Progenitor cell of endocrine pancreas (in vitro differentiated cells): ENCODE data around the gene GULP1. TPM values are rescaled to one million over a fixed set of nuclear protein-coding genes. Genes with fewer than 3 reads are reported as not detected.

Experiments used
- DNase-seq: peaks from one replicate; pipeline ENCODE4 v3.0.0; 2021; ENCODE audit warnings: low spot score; ENCODE audit not compliant: unreplicated experiment
- H3K27ac Mint-ChIP-seq: 2 replicates; pipeline ENCODE4 v1.8.0; 2021; ENCODE audit warnings: mild to moderate bottlenecking, moderate library complexity, mixed read lengths
- H3K27me3 Mint-ChIP-seq: 2 replicates; pipeline ENCODE4 v1.8.0; 2021; ENCODE audit warnings: mixed read lengths
- H3K36me3 Mint-ChIP-seq: 2 replicates; pipeline ENCODE4 v1.8.0; 2022; ENCODE audit warnings: mixed read lengths; ENCODE audit not compliant: insufficient read depth
- H3K4me1 Mint-ChIP-seq: 2 replicates; pipeline ENCODE4 v1.8.0; 2021; ENCODE audit warnings: low read depth, mixed read lengths
- H3K4me3 Mint-ChIP-seq: 2 replicates; pipeline ENCODE4 v1.8.0; 2021; ENCODE audit warnings: low read depth, mild to moderate bottlenecking, moderate library complexity, mixed read lengths
- H3K9me3 Mint-ChIP-seq: 2 replicates; pipeline ENCODE4 v1.8.0; 2021; ENCODE audit warnings: low read depth, mixed read lengths
- CTCF ChIP-seq: fragments of 200-600 bp; sonication (generic); IDR thresholded peaks from one replicate; pipeline ENCODE4 v1.5.0; 2021; ENCODE audit warnings: antibody characterized with exemption, mild to moderate bottlenecking; ENCODE audit not compliant: unreplicated experiment
- total RNA-seq: library from RNA; stranded (reverse); gene quantifications from 2 replicates; pipeline ENCODE4 v1.2.1, GENCODE V29; 2021

GULP1 gene
- total RNA-seq, 1 donor from 2014 or later = 39.4 TPM

GRCh38 chr2:188598551-188598950 is 306.9 kb downstream of the GULP1 start:
- TF ChIP-seq CTCF = no peak
- no peaks in the 10 kb centered on the region for H3K27me3 Mint-ChIP-seq
- H3K36me3 Mint-ChIP-seq = peaks cover 3% of the 10 kb centered on the region
- no peak overlapping the region for H3K4me3 Mint-ChIP-seq
- H3K27ac Mint-ChIP-seq = no peak overlapping the region
- DNase-seq = no peak
- H3K4me1 Mint-ChIP-seq = peaks cover 5% of the 10 kb centered on the region
- H3K9me3 Mint-ChIP-seq = no peaks in the 10 kb centered on the region

- peaks cover 5% of the 10 kb centered on the region for H3K4me1 Mint-ChIP-seq
- H3K27me3 Mint-ChIP-seq = no peaks in the 10 kb centered on the region
- DNase-seq = no peak
- no peak overlapping the region for H3K27ac Mint-ChIP-seq
- no peak overlapping the region for H3K4me3 Mint-ChIP-seq
- H3K36me3 Mint-ChIP-seq = peaks cover 2% of the 10 kb centered on the region
- TF ChIP-seq CTCF = no peak
- no peaks in the 10 kb centered on the region for H3K9me3 Mint-ChIP-seq
These were observed 307.5 kb downstream of the GULP1 start for GRCh38 chr2:188599140-188599539.

- DNase-seq = no peak
- H3K27ac Mint-ChIP-seq = no peak overlapping the region
- H3K4me1 Mint-ChIP-seq = peaks cover 5% of the 10 kb centered on the region
These were observed 309.0 kb downstream of the GULP1 start for GRCh38 chr2:188600536-188601210.

GRCh38 chr2:188601391-188601790 is 309.7 kb downstream of the GULP1 start:
- H3K4me1 Mint-ChIP-seq = peaks cover 5% of the 10 kb centered on the region
- no peaks in the 10 kb centered on the region for H3K9me3 Mint-ChIP-seq
- peak overlapping the region; percentile 27 for H3K27ac Mint-ChIP-seq
- DNase-seq = no peak
- H3K36me3 Mint-ChIP-seq = peaks cover 4% of the 10 kb centered on the region
- H3K4me3 Mint-ChIP-seq = no peak overlapping the region
- TF ChIP-seq CTCF = no peak
- no peaks in the 10 kb centered on the region for H3K27me3 Mint-ChIP-seq

More at GRCh38 chr2:188600536-188601210, 309.0 kb downstream of the GULP1 start:
- H3K4me3 Mint-ChIP-seq = no peak overlapping the region
- no peak for TF ChIP-seq CTCF
- no peaks in the 10 kb centered on the region for H3K27me3 Mint-ChIP-seq
- peaks cover 3% of the 10 kb centered on the region for H3K36me3 Mint-ChIP-seq
- no peaks in the 10 kb centered on the region for H3K9me3 Mint-ChIP-seq

- peaks cover 4% of the 10 kb centered on the region for H3K36me3 Mint-ChIP-seq
- TF ChIP-seq CTCF = no peak
- H3K27me3 Mint-ChIP-seq = no peaks in the 10 kb centered on the region
- no peak overlapping the region for H3K27ac Mint-ChIP-seq
- no peak for DNase-seq
- peaks cover 5% of the 10 kb centered on the region for H3K4me1 Mint-ChIP-seq
- no peaks in the 10 kb centered on the region for H3K9me3 Mint-ChIP-seq
- H3K4me3 Mint-ChIP-seq = no peak overlapping the region
These were observed 310.3 kb downstream of the GULP1 start for GRCh38 chr2:188601927-188602326.
